Mesenchymal stem cell (in vitro differentiated cells and primary cell): ENCODE data around the gene FKBP5.
"Not testable (repeated sequence)": the region's sequence is repeated elsewhere in the genome, so short reads cannot be mapped to it uniquely, and the experiment has no call there.

Experiments
- DNase-seq: peaks from one replicate; pipeline ENCODE4 v3.0.0-alpha.2; 2013
- H2AFZ ChIP-seq: one replicate; pipeline ENCODE4 v1.6.1; 2013; ENCODE audit warnings: low read depth, mild to moderate bottlenecking, control low read depth, inconsistent platforms, low read length, moderate library complexity
- H2AK5ac ChIP-seq: 2 replicates; pipeline ENCODE4 v1.6.1; 2013; ENCODE audit warnings: low read length, moderate library complexity, mild to moderate bottlenecking, inconsistent platforms; ENCODE audit not compliant: severe bottlenecking
- H2BK120ac ChIP-seq: one replicate; pipeline ENCODE4 v1.6.1; 2013; ENCODE audit warnings: low read depth, mild to moderate bottlenecking, inconsistent platforms, low read length, moderate library complexity
- H2BK12ac ChIP-seq, 2 experiments: one replicate each; pipeline ENCODE4 v1.6.1; 2013; ENCODE audit warnings: inconsistent platforms in 2 of 2, low read length in 2 of 2, mild to moderate bottlenecking in 2 of 2, moderate library complexity in 2 of 2, control low read depth in 1 of 2
- H2BK15ac ChIP-seq: one replicate; pipeline ENCODE4 v1.6.1; 2013; ENCODE audit warnings: mild to moderate bottlenecking, low read depth, inconsistent platforms; ENCODE audit not compliant: poor library complexity, severe bottlenecking
- H2BK5ac ChIP-seq: 2 replicates; pipeline ENCODE4 v1.6.1; 2013; ENCODE audit warnings: low read depth, mild to moderate bottlenecking, low read length, control low read depth, inconsistent platforms; ENCODE audit not compliant: poor library complexity, severe bottlenecking
- H3K14ac ChIP-seq, 2 experiments: one replicate each; pipeline ENCODE4 v1.6.1; 2013; ENCODE audit warnings: inconsistent platforms in 2 of 2, low read length in 2 of 2, control low read depth in 1 of 2, mild to moderate bottlenecking in 1 of 2, moderate library complexity in 1 of 2
- H3K18ac ChIP-seq, 2 experiments: one replicate each; pipeline ENCODE4 v1.6.1; 2013; ENCODE audit warnings: inconsistent platforms in 2 of 2, low read length in 2 of 2, control low read depth in 1 of 2, low read depth in 1 of 2, mild to moderate bottlenecking in 1 of 2
- H3K23ac ChIP-seq, 2 experiments: one replicate each; pipeline ENCODE4 v1.6.1; 2013; ENCODE audit warnings: inconsistent platforms in 2 of 2, low read length in 2 of 2, mild to moderate bottlenecking in 2 of 2, moderate library complexity in 2 of 2, control low read depth in 1 of 2
- H3K27ac ChIP-seq: 2 replicates; pipeline ENCODE4 v1.5.1; 2013; ENCODE audit warnings: mild to moderate bottlenecking, moderate library complexity, low read length, control low read depth, inconsistent platforms; ENCODE audit not compliant: poor library complexity, severe bottlenecking
- H3K27me3 ChIP-seq, 2 experiments: 2 replicates each; pipeline versions ENCODE4 v1.6.1 to v1.7.0; 2013; ENCODE audit warnings: low read length in 2 of 2, mild to moderate bottlenecking in 2 of 2, moderate library complexity in 2 of 2, control low read depth in 1 of 2, inconsistent platforms in 1 of 2; ENCODE audit not compliant: control insufficient read depth in 1 of 2, insufficient read depth in 1 of 2
- H3K36me3 ChIP-seq, 2 experiments: 2 replicates each; pipeline versions ENCODE4 v1.6.1 to v1.7.0; 2013; ENCODE audit warnings: low read length in 2 of 2, control low read depth in 1 of 2, inconsistent platforms in 1 of 2, low read depth in 1 of 2, mild to moderate bottlenecking in 1 of 2; ENCODE audit not compliant: insufficient read depth in 2 of 2, control insufficient read depth in 1 of 2
- H3K4ac ChIP-seq, 2 experiments: one replicate each; pipeline ENCODE4 v1.6.1; 2013; ENCODE audit warnings: inconsistent platforms in 2 of 2, low read length in 2 of 2, mild to moderate bottlenecking in 2 of 2, moderate library complexity in 2 of 2, control low read depth in 1 of 2, low read depth in 1 of 2
- H3K4me1 ChIP-seq: 2 replicates; pipeline ENCODE4 v1.6.1; 2013; ENCODE audit warnings: low read depth, low read length, control low read depth; ENCODE audit not compliant: control insufficient read depth, insufficient read depth
- H3K4me2 ChIP-seq: 2 replicates; pipeline ENCODE4 v1.6.1; 2013; ENCODE audit warnings: low read length, mild to moderate bottlenecking, inconsistent platforms; ENCODE audit not compliant: poor library complexity, severe bottlenecking
- H3K4me3 ChIP-seq, 2 experiments: 2 replicates each; pipeline versions ENCODE4 v1.5.1 to v1.7.0; 2013; ENCODE audit warnings: low read length in 2 of 2, mild to moderate bottlenecking in 2 of 2, control low read depth in 1 of 2, low read depth in 1 of 2; ENCODE audit not compliant: insufficient read depth in 1 of 2
- H3K79me1 ChIP-seq: replicated peaks from 2 replicates; pipeline ENCODE4 v1.6.1; 2013; ENCODE audit warnings: mild to moderate bottlenecking, control low read depth, low read length, inconsistent platforms; ENCODE audit not compliant: poor library complexity, severe bottlenecking
- H3K9ac ChIP-seq: 2 replicates; pipeline ENCODE4 v1.7.0; 2013; ENCODE audit warnings: mild to moderate bottlenecking, low read length, moderate library complexity
- H3K9me3 ChIP-seq: 2 replicates; pipeline ENCODE4 v1.7.0; 2013; ENCODE audit warnings: mild to moderate bottlenecking, low read length; ENCODE audit not compliant: control insufficient read depth
- H4K8ac ChIP-seq: one replicate; pipeline ENCODE4 v1.6.1; 2013; ENCODE audit warnings: inconsistent platforms, mild to moderate bottlenecking, low read length, moderate library complexity
- H4K91ac ChIP-seq: one replicate; pipeline ENCODE4 v1.6.1; 2013; ENCODE audit warnings: mild to moderate bottlenecking, low read length, inconsistent platforms
- WGBS: methylation state at CpG from one replicate; pipeline ENCODE4 v1.1.7; 2013; ENCODE audit warnings: mixed read lengths; 5-methylcytosine and 5-hydroxymethylcytosine counted together

The FKBP5 gene

DNA sequence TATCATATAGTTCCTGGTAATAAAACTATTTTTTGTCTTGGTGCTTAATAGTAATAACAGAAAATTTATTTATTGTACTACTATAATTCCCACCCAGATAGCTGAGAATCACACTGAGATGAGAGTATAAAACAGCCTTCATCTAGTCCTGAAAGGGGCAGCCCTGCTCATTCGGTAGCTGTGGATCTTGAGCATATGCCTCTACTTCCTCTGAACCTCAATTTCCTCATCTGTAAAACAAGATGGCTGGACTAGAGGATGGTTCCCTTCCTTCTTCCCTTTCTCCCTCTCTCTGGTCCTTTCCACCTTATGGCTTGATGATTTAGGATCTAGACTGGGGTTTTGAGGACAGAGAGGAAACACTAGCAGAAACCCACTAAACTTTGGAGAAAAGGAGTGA is 15.0 kb downstream of the FKBP5 start:
- DNase-seq, result no peak
- Histone ChIP-seq H3K4me2 (no peak overlapping the region), H3K36me3 (no peaks in the 10 kb centered on the region), H3K4me1 (peaks cover 5% of the 10 kb centered on the region), H2BK5ac (no peak overlapping the region), H3K27ac (no peak overlapping the region), H2BK15ac (no peak overlapping the region), H3K4ac (no peak overlapping the region), H2AK5ac (no peak overlapping the region), H2BK120ac (no peak overlapping the region), H3K27me3 (no peaks in the 10 kb centered on the region), H3K79me1 (peaks cover 4% of the 10 kb centered on the region), H3K18ac (no peak overlapping the region), H3K14ac (no peak overlapping the region), H3K23ac (no peak overlapping the region), H3K9me3 (no peaks in the 10 kb centered on the region), H4K91ac (no peak overlapping the region), H3K4me3 (no peak overlapping the region), H3K9ac (no peak overlapping the region), H2BK12ac (no peak overlapping the region), H4K8ac (no peak overlapping the region), H2AFZ (no peak overlapping the region)
- 63% methylated on average over 1 of the region's 1 CpG for WGBS

DNA sequence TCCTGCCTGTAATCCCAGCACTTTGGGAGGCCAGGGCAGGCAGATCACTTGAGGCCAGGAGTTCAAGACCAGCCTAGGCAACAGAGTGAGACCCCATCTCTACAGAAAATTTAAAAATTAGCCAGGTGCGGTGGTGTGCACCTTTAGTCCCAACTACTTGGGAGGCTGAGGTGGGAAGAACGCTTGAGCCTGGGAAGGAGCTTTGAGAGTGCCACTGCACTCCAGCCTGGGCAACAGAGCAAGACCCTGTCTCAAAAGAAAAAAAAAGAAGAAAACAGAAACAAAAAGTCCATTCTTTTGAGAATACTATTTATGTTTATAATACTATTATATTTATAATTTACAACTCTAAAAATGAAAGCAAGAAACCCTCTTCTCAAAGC is 15.4 kb downstream of the FKBP5 start:
- not testable (repeated sequence) for H3K4me3 ChIP-seq, H3K27me3 ChIP-seq, H2BK12ac ChIP-seq, H3K14ac ChIP-seq, H4K91ac ChIP-seq, DNase-seq, H3K36me3 ChIP-seq, H3K79me1 ChIP-seq, H3K4me2 ChIP-seq, H3K27ac ChIP-seq, H3K4ac ChIP-seq, H4K8ac ChIP-seq, H3K4me1 ChIP-seq, H2AFZ ChIP-seq, H3K23ac ChIP-seq, H3K9ac ChIP-seq, H2BK120ac ChIP-seq, H2AK5ac ChIP-seq, H2BK15ac ChIP-seq, H3K18ac ChIP-seq, H3K9me3 ChIP-seq, H2BK5ac ChIP-seq
- WGBS, result 95% methylated on average over 2 of the region's 2 CpGs

GRCh38 chr6:35670453-35670852 is 18.3 kb downstream of the FKBP5 start:
- not testable (repeated sequence) for H3K14ac ChIP-seq, H3K4me2 ChIP-seq, H2BK5ac ChIP-seq, H3K79me1 ChIP-seq, H3K4ac ChIP-seq, H2BK120ac ChIP-seq, H3K9me3 ChIP-seq, H2BK12ac ChIP-seq, H3K18ac ChIP-seq, H3K9ac ChIP-seq, H3K27me3 ChIP-seq, H3K36me3 ChIP-seq, H2AK5ac ChIP-seq, H4K91ac ChIP-seq, H4K8ac ChIP-seq, H3K27ac ChIP-seq, H3K4me1 ChIP-seq, H2AFZ ChIP-seq, H2BK15ac ChIP-seq, H3K23ac ChIP-seq, H3K4me3 ChIP-seq, DNase-seq
- 100% methylated on average over 5 of the region's 9 CpGs for WGBS

DNA sequence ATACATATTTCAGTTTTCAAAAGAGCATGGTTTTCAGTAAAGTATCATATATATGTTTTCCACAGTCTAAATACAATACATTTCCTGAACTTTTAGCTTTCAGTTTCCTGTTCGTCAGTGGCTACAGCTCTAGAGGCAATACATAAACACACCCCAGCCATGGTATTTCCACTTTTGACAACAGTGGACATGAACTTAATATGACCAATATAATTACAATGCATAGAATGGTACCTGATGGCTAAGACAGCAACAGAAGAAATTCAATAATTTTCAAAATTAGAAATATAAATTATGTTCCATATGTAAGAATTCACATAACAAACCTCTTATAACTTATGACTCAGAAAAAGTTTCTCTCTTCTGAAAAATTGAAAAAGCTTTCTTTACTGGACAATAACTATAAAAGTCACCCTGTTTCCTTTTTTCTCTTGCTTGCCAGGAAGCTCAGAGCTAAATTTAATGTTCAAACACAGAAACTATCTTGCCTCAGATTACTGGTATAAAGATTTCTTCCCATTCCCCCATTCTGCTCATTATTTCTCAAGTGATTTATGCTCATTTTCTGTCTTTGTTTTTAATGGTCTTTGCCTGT is 19.2 kb downstream of the FKBP5 start:
- Histone ChIP-seq H2BK12ac (no peak overlapping the region), H2AFZ (no peak overlapping the region), H3K9me3 (no peaks in the 10 kb centered on the region), H3K4me3 (peak overlapping the region in 1 of 2 experiments; percentile 65), H3K4me2 (peak overlapping the region; percentile 33), H3K79me1 (peaks cover 6% of the 10 kb centered on the region), H3K27me3 (no peaks in the 10 kb centered on the region), H3K27ac (peak overlapping the region; percentile 61), H4K8ac (no peak overlapping the region), H3K4me1 (peaks cover 4% of the 10 kb centered on the region), H3K4ac (no peak overlapping the region), H4K91ac (no peak overlapping the region), H2BK15ac (no peak overlapping the region), H3K9ac (peak overlapping the region; percentile 88), H3K23ac (no peak overlapping the region), H2AK5ac (no peak overlapping the region), H2BK120ac (no peak overlapping the region), H3K36me3 (no peaks in the 10 kb centered on the region), H2BK5ac (no peak overlapping the region), H3K14ac (no peak overlapping the region), H3K18ac (no peak overlapping the region)
- no CpG with 5 or more reads among the region's 1 CpG for whole genome bisulfite sequencing
- peak; percentile 73 for DNase-seq
